ENCODE data around the gene MGRN1.
A peak's percentile ranks its signal among the peaks of the same experiment; 100 is the strongest.

Gene MGRN1

DNA sequence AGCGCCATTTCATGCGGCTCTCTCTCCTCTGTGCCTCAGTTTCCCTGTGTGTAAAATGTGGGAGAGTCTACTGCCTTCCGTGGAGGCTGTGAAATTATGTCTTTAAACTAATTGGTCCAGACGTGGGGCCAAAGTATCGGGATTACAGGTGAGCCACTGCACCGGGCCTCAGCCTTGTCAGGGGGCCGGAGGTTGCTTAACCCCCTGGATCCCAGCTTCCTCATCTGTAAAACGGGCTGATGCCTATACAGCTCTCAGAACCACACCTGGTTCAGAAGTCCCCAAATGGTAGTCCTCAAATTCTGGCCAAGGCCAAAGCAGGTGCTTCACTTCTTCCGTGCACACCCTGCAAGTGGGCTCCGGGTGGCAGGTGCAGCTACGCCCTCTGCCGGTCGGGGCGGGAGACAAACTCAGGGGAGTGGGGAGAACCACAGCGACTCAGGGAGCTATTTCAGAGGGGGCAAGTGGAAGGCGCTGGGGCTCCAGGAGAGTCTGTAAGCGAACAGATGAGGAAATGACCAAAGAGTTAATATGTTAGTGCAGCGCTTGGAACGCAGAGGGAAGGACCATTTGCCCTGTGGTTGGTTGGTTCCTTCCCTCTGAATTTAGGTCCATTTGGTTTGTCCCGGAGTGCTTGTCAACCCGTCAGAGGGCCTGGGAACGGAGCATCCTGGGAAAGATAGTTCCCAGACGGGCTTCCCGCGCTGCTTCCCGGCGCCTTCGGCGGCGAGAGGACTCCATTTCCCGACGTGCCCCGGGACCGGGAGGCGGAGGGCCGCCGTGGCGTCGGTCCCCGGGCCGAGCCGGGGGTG lies at the start of gene MGRN1:
MGRN1 (plus strand) TSS at position 812 of the 812 bp plus-strand sequence. CDS start 135 bp downstream, outside the sequence.
- DNase-seq: peak; percentile 93

- DNase-seq: no peak
Observed at GRCh38 chr16:4574919-4575705, 49.5 kb upstream of the MGRN1 start.

- no peak for DNase-seq
Observed at GRCh38 chr16:4576008-4576407, 48.6 kb upstream of the MGRN1 start.

DNA sequence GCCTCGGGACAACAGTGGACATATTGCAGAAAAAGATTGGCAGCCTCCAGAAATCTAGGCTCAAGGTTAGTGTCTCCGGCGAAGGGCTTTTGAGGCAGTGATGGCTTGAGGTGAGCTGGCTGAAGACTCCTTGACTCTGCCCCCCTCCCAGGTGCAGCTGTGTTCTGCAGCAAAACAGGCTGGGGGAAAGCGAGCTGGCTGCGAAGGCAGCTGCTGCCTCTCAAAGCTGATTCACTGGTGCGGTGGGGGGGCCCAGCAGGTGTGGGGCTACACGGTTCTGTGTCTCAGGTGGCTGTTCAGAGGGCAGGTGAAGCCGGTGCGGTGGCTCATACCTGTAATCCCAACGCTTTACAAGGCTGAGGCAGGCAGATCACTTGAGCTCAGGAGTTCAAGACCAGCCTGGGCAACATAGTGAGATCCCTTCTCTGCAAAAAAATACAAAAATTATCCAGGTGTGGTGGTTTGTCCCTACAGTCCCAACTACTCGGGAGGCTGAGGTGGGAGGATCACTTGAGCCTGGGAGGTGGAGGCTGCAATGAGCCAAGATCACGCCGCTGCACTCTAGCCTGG lies 45.6 kb upstream of the MGRN1 start:
- no peak for DNase-seq

DNA sequence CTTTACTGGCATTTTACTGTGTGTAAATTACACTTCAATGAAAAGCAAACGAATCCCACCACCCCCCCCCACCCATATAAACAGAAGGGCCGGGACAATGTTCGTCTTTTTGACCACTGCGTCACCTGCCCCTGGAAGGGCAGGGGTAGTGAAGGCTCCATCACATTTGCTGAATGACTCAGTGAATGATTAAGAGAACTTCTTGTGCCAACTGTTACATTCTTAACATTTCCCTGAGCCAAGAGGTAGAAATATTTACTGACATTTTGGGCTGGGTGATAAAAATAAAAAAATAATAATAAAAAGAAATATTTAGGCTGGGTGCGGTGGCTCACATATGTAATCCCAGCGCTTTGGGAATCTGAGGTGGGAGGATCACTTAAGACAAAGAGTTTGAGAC lies 44.4 kb upstream of the MGRN1 start:
- DNase-seq: no peak

GRCh38 chr16:4583906-4584305 lies 40.7 kb upstream of the MGRN1 start:
- no peak for DNase-seq

- no peak for DNase-seq
Observed at GRCh38 chr16:4586291-4586690, 38.3 kb upstream of the MGRN1 start.

DNA sequence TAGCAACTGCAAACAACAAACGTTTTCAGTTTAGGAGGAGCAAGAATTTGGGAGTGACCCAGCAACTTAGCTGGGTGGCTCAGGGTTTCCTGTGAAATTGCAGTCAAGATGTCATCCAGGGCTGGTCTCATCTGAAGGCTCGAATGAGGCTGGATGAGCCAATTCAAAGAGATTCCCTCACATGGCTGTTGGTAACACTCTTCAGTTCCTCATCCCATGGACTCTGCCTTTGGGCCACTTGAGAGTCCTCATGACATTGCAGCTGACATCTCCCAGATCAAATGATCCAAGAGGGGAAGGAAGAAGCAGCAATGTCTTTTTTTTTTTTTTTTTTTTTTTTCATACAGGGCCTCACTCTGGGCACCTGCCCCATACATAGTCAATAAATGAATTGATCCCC lies 36.2 kb upstream of the MGRN1 start:
- no peak for DNase-seq

GRCh38 chr16:4588961-4589360 lies 35.7 kb upstream of the MGRN1 start:
- DNase-seq: no peak

GRCh38 chr16:4591191-4591590 lies 33.4 kb upstream of the MGRN1 start:
- DNase-seq: no peak

DNA sequence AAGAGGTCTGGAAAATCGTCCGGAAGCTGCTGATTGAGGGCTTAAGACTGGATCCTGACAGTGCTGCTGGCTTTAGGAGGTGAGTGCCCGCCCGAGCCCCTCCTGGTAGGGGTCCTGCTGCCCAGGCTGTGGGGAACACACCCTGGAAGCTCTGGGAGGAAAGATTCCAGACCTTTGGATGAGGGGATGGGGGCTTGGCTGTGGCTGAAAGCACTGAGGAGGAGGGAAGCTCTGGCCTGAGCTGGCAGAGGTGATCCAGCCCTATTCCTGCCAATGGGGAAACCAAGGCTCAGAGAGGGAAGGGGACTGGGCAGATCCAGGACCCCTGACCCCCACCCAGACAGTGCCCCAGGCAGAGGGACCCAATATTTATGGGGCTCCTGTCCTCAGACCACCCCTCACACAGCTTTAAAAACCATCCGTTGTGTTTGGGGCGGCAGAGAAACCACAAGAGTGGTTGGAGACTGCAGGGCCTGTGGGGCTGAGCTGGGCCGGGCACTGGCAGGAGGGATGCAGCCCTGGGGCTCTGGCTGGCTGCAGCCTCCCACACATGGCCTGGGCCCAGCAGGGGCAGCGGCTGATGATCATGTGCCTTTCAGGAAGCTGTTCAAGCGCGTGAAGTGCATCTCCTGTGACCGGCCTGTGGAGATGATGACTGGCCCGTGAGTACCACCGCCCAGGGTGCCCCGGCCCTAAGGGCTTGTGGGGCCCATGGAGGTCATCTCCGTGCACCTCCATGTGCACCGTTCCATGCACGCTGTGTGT lies 32.7 kb upstream of the MGRN1 start:
- no peak for DNase-seq

DNA sequence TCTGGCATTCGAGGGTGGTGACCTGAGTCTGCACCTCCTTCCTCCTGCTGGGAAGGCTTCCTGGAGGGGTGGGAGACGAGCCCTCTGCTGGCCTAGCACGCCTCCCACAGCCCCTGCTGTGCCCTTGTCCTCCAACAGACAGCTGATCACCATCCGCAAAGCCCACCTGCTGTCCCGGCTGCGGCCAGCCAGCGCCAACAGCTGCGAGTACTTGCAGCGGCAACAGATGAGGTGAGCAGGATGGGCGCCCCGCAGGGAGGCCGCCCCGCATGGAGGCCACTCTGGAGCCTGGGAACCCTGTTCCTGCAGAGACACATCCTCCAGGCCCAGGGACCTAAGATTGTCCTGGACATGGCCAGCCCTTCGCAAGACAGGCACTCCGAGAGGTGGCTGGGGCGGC lies 31.5 kb upstream of the MGRN1 start:
- no peak for DNase-seq

GRCh38 chr16:4594433-4595410 lies 29.9 kb upstream of the MGRN1 start:
- no peak for DNase-seq

DNA sequence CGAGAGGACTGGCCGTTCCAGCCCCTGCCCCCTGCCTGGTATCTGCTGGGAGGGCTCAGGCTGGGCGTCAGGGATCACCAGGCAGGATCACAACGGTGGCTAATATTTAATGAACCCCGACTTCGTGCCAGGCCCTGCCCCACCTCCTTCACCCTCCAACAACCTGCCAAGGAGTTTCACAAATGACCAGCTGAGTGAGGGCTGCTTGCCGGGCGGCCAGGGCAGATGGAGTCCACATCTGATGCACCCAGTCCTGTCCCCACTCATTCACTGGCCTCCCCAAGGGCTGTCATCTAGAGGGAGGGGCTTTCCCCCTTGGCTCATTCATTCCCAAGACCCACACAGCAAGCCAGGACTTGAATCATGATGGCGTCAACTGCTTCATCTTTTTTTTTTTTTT lies 27.5 kb upstream of the MGRN1 start:
- DNase-seq: no peak

GRCh38 chr16:4599037-4599436 lies 25.6 kb upstream of the MGRN1 start:
- DNase-seq: no peak

DNA sequence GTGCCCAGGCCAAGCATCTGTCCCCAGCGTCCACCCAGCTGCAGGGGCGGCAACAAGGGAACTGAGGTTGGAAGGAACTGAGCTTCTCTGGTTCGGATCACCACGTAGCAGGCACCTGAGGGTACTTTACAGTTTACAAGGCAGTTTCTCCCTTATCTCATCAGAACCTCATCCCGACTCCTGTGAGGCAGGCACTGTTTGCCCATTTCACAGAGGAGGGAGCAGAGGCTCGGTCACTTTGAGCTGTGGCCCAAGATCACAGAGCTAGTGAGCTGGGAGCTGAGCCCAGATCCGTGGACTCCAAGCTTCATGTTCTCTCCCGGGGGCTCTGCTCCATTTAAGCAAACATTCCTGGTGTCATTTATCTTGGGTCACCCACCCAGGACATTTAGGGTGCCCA lies 25.1 kb upstream of the MGRN1 start:
- DNase-seq: no peak

DNA sequence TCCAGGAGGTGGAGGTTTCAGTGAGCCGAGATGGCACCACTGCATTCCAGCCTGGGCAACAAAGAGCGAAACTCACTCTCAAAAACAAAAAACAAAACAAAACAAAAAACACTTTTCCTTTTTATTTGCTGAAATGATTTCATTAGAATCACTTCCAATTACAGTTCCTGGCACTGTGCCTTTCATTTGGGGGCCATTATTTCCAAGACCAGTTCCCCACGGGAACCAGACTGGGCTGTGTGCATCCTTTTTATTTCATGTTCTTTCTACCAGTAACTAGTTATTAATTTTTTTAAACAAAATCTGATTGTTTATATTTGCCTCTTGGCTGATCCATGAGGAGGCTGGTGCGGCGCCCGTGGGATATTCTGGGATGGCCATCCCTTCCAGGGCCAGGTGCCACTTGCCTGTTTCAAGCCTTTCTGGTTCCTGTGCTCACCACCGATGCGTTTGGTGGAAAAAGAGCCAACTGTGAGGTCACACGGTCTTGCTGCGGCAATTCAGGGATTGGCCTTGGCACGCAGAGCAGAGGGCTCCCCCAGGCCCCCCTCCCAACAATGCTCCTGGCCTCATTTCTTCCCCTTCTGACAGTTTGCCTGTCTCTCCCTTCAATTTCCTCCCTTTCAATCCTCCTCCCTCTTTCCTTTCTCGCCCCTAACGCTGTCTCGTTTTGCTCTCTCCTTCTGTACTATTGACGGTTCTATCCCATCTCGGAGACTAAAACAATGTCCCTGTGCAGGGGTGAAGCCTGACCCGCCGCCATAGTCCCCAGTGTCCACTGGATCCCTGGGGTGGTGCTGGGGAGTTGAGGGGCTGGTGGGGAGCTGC lies 23.4 kb upstream of the MGRN1 start:
- no peak for DNase-seq

DNA sequence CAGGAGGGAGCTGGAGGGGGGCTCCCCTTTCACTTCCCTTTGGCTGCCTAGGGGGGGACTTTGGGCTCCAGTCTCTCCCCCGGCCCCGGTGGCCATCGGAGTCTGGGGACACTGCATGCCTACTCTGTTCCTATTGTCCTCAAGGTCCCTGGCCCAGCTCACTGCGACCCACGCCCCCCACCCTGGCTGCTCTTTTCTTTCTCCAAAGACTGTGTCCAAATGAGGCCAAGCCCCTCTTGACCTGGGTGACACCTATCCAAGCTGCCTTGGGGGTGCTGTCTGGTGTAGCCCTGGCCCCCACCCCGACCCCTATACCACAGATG lies 22.8 kb upstream of the MGRN1 start:
- no peak for DNase-seq

DNA sequence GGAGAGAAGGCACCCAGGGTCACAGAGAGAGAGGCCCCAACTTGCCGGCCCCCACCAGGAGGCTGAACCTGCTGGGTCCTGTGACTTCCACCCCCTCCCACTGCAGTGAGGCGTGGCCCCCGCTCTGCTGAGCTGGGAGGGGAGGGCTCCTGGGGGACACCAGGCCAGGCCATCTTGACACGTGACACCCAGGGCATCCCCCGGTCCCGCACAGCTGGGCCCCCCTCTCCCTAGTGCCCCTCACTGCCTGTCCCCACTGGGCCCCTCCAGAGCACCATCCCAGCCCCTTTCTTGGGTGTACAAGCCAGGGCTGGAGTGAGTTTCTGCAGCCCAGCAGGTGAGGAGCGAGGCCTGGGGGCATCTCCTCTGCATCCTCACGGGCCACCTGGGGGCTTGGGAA lies 22.3 kb upstream of the MGRN1 start:
- DNase-seq: no peak

GRCh38 chr16:4603624-4604170 lies 20.9 kb upstream of the MGRN1 start:
- DNase-seq: no peak

DNA sequence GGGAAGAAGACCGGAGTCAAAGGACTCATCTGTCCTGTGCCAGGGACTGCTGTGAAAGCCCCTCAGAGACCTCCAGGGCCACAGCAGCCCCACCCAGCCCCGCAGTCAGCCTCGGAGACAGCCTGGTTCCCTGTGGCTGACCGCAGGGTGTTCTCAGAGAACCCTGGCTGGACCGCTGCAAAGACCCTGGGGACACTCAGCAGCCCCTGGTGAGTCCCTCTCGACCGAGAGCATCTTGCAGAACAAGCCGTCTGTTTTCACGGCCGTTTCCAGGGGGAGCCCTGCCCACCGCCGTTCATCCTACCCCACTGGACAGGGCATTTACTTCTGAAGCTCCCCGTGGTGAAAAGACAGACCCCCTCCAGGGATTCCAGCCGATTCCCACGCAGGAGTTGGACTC lies 20.2 kb upstream of the MGRN1 start:
- no peak for DNase-seq
